Parathyroid adenoma (tissue), 2 donors: Measurements from ENCODE around the gene DFFA.
"Not testable (repeated sequence)": the region's sequence is repeated elsewhere in the genome, so short reads cannot be mapped to it uniquely, and the experiment has no call there.

Experiments used
- H2AFZ ChIP-seq: fragments of 300-600 bp; sonication (generic); one replicate; pipeline ENCODE4 v1.7.0; 2017; ENCODE audit warnings: antibody characterized with exemption, mild to moderate bottlenecking
- H3K27ac ChIP-seq: fragments of 300-600 bp; sonication (generic); one replicate; pipeline ENCODE4 v1.7.0; 2017
- H3K27me3 ChIP-seq: fragments of 300-600 bp; sonication (generic); one replicate; pipeline ENCODE4 v1.7.0; 2017; ENCODE audit warnings: low read length; ENCODE audit not compliant: control insufficient read depth, insufficient read depth
- H3K36me3 ChIP-seq: fragments of 300-600 bp; sonication (generic); one replicate; pipeline ENCODE4 v1.7.0; 2017; ENCODE audit warnings: low read length; ENCODE audit not compliant: control insufficient read depth, insufficient read depth
- H3K4me1 ChIP-seq: fragments of 300-600 bp; sonication (generic); one replicate; pipeline ENCODE4 v1.7.0; 2017; ENCODE audit warnings: control low read depth
- H3K4me2 ChIP-seq: fragments of 300-600 bp; sonication (generic); one replicate; pipeline ENCODE4 v1.7.0; 2017; ENCODE audit warnings: low read length
- H3K4me3 ChIP-seq: fragments of 300-600 bp; sonication (generic); one replicate; pipeline ENCODE4 v1.7.0; 2017; ENCODE audit warnings: low read depth, low read length
- H3K79me2 ChIP-seq: fragments of 300-600 bp; sonication (generic); one replicate; pipeline ENCODE4 v1.7.0; 2017; ENCODE audit warnings: control low read depth
- H3K9ac ChIP-seq: fragments of 300-600 bp; sonication (generic); one replicate; pipeline ENCODE4 v1.7.0; 2017; ENCODE audit warnings: mild to moderate bottlenecking
- H3K9me3 ChIP-seq: fragments of 300-600 bp; sonication (generic); one replicate; pipeline ENCODE4 v1.7.0; 2017; ENCODE audit warnings: low read length; ENCODE audit not compliant: control insufficient read depth
- TF ChIP-seq, protein P1 (sequence below): fragments of 300-600 bp; sonication (generic); IDR thresholded peaks from one replicate; pipeline ENCODE4 v1.7.0; 2017; ENCODE audit warnings: antibody characterized with exemption, mild to moderate bottlenecking
- donor health status: primary hyperparathyroidism.

The DFFA gene

DNA sequence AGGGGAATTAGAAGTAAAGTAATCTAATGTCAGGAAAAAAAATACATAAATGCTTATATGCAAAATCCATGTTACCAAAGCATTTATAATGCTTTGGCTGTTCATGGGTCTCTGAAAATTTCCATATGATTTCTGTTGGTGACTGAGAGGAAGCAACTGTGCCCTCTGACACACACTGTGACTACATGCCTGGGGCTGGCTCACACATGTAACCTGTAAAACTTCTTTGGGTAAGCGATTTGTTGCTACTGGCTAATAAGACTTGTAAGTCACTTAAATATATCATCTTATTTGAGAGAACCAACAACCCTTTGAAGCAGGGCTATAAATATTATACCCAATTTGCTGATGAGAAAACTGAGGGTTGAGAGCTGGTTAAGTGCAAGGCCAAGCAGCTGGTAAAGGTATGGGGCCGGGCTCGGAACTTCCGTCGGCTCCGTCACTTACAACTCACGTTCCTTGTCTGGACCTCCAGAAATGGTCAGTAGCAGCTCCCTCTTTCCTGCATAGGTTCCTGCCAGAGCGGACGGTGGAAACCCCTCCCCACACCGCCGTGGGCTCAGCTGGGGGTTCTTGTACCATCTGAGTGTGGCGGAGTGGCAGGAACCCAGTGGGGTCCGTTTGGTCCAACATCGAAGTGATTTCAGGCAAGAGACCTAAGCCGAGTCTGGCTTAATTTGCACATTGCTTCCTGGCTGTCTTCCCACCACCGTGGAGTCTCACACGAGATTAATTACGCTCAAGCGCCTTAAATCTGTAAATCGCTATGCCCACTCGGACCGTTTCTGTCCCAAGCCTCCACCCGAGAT lies 714 bp downstream of the DFFA start:
- peak overlapping the region; percentile 90 for H3K4me2 ChIP-seq

GRCh38 chr1:10470043-10470442 lies 2.3 kb downstream of the DFFA start:
- Histone ChIP-seq H3K27me3 (no peaks in the 10 kb centered on the region), H3K4me3 (no peak overlapping the region), H3K4me2 (no peak overlapping the region), H3K27ac (no peak overlapping the region), H3K9me3 (no peaks in the 10 kb centered on the region), H3K36me3 (no peaks in the 10 kb centered on the region), H3K9ac (no peak overlapping the region), H3K79me2 (peaks cover 2% of the 10 kb centered on the region), H2AFZ (no peak overlapping the region), H3K4me1 (no peaks in the 10 kb centered on the region)
- TF ChIP-seq, protein P1, sequence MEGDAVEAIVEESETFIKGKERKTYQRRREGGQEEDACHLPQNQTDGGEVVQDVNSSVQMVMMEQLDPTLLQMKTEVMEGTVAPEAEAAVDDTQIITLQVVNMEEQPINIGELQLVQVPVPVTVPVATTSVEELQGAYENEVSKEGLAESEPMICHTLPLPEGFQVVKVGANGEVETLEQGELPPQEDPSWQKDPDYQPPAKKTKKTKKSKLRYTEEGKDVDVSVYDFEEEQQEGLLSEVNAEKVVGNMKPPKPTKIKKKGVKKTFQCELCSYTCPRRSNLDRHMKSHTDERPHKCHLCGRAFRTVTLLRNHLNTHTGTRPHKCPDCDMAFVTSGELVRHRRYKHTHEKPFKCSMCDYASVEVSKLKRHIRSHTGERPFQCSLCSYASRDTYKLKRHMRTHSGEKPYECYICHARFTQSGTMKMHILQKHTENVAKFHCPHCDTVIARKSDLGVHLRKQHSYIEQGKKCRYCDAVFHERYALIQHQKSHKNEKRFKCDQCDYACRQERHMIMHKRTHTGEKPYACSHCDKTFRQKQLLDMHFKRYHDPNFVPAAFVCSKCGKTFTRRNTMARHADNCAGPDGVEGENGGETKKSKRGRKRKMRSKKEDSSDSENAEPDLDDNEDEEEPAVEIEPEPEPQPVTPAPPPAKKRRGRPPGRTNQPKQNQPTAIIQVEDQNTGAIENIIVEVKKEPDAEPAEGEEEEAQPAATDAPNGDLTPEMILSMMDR, result no peak

More for the DNA sequence above, 714 bp downstream of the DFFA start:
- Histone ChIP-seq H3K9ac (no peak overlapping the region), H3K9me3 (no peaks in the 10 kb centered on the region), H2AFZ (peak overlapping the region; percentile 93), H3K27ac (no peak overlapping the region), H3K79me2 (peaks cover 2% of the 10 kb centered on the region), H3K4me3 (peak overlapping the region; percentile 94), H3K4me1 (no peaks in the 10 kb centered on the region), H3K27me3 (no peaks in the 10 kb centered on the region), H3K36me3 (no peaks in the 10 kb centered on the region)
- TF ChIP-seq, protein P1, result no peak

GRCh38 chr1:10467078-10467477 lies 5.3 kb downstream of the DFFA start:
- no peak overlapping the region for H3K4me3 ChIP-seq
- H3K36me3 ChIP-seq, result no peaks in the 10 kb centered on the region

DNA sequence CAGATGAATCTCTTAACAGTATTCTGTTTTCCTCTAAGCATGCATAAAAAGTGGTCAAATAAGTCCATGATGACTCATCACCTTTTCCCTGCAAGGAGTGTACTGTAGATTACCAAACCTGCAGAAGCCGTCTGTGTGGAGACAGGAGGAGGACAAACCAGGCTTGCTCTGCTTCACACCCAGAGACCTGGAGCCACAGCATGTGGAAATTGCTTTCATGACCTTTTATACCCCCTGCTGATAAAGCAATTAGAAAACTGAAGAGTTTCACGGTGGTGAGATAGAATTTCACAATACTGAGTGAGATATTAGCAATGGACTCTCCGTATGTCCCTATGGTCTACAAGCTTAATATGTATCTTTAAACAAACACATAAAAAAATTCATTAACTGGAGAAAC lies 13.1 kb downstream of the DFFA start:
- H3K4me3 ChIP-seq, result no peak overlapping the region
- no peak overlapping the region for H3K9ac ChIP-seq
- no peak overlapping the region for H3K27ac ChIP-seq
- H3K4me1 ChIP-seq, result no peaks in the 10 kb centered on the region
- no peaks in the 10 kb centered on the region for H3K9me3 ChIP-seq
- H3K79me2 ChIP-seq, result no peaks in the 10 kb centered on the region
- H2AFZ ChIP-seq, result no peak overlapping the region
- no peak overlapping the region for H3K4me2 ChIP-seq
- no peaks in the 10 kb centered on the region for H3K27me3 ChIP-seq
- no peaks in the 10 kb centered on the region for H3K36me3 ChIP-seq
- TF ChIP-seq, protein P1, result no peak

More at GRCh38 chr1:10467078-10467477, 5.3 kb downstream of the DFFA start:
- Histone ChIP-seq H3K4me1 (no peaks in the 10 kb centered on the region), H3K27ac (no peak overlapping the region), H3K4me2 (no peak overlapping the region), H3K9me3 (no peaks in the 10 kb centered on the region), H2AFZ (no peak overlapping the region), H3K9ac (no peak overlapping the region), H3K79me2 (no peaks in the 10 kb centered on the region), H3K27me3 (no peaks in the 10 kb centered on the region)
- TF ChIP-seq, protein P1, result no peak

- Histone ChIP-seq H3K36me3 (no peaks in the 10 kb centered on the region), H3K9me3 (no peaks in the 10 kb centered on the region), H3K4me2 (no peak overlapping the region), H3K4me1 (no peaks in the 10 kb centered on the region), H3K27me3 (no peaks in the 10 kb centered on the region), H2AFZ (no peak overlapping the region), H3K4me3 (no peak overlapping the region), H3K27ac (no peak overlapping the region), H3K9ac (no peak overlapping the region), H3K79me2 (no peaks in the 10 kb centered on the region)
- TF ChIP-seq, protein P1, result no peak
These were observed 14.5 kb downstream of the DFFA start for GRCh38 chr1:10457875-10458274.

GRCh38 chr1:10457462-10457861 lies 14.9 kb downstream of the DFFA start:
- not testable (repeated sequence) for H3K9me3 ChIP-seq, H3K27ac ChIP-seq, H3K79me2 ChIP-seq, H3K9ac ChIP-seq, H3K4me2 ChIP-seq, H3K4me3 ChIP-seq, H3K27me3 ChIP-seq, H3K36me3 ChIP-seq, H3K4me1 ChIP-seq, H2AFZ ChIP-seq
